ENCODE measurements around the gene OSCP1. TPM values are rescaled to one million over a fixed set of nuclear protein-coding genes. Genes with fewer than 3 reads are reported as not detected.

OSCP1 gene
- total and polyA plus RNA-seq, 8 donors = 9.3 to 23.4 (median 14.5) TPM

GRCh38 chr1:36440646-36441045 is 9.6 kb downstream of the OSCP1 start:
- no peaks in the 10 kb centered on the region for H3K9me3 ChIP-seq
- H3K36me3 ChIP-seq = no peaks in the 10 kb centered on the region
- H3K4me3 ChIP-seq = no peak overlapping the region
- ATAC-seq (peak; percentile 15), DNase-seq (no peak)
- no peaks in the 10 kb centered on the region for H3K27me3 ChIP-seq
- H3K4me1 ChIP-seq = peaks cover 0 to 3% of the 10 kb centered on the region in 2 donors
- peak overlapping the region in 1 of 2 donors; percentile 19 for H3K27ac ChIP-seq
- intact Hi-C loops (cut with DNase I) = no loop called here
- TF ChIP-seq, protein P1, sequence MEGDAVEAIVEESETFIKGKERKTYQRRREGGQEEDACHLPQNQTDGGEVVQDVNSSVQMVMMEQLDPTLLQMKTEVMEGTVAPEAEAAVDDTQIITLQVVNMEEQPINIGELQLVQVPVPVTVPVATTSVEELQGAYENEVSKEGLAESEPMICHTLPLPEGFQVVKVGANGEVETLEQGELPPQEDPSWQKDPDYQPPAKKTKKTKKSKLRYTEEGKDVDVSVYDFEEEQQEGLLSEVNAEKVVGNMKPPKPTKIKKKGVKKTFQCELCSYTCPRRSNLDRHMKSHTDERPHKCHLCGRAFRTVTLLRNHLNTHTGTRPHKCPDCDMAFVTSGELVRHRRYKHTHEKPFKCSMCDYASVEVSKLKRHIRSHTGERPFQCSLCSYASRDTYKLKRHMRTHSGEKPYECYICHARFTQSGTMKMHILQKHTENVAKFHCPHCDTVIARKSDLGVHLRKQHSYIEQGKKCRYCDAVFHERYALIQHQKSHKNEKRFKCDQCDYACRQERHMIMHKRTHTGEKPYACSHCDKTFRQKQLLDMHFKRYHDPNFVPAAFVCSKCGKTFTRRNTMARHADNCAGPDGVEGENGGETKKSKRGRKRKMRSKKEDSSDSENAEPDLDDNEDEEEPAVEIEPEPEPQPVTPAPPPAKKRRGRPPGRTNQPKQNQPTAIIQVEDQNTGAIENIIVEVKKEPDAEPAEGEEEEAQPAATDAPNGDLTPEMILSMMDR (IDR thresholded peaks at IDR 0.05) = no peak

GRCh38 chr1:36440044-36440443 is 10.2 kb downstream of the OSCP1 start:
- peak; percentile 74 for ATAC-seq
- Histone ChIP-seq H3K36me3 (no peaks in the 10 kb centered on the region), H3K27ac (peak overlapping the region in 1 of 2 donors; percentile 19)

GRCh38 chr1:36438715-36439114 is 11.5 kb downstream of the OSCP1 start:
- H3K27me3 ChIP-seq = no peaks in the 10 kb centered on the region
- H3K36me3 ChIP-seq = no peaks in the 10 kb centered on the region
- no peak overlapping the region for H3K4me3 ChIP-seq
- H3K4me1 ChIP-seq = peaks cover under 1 to 3% of the 10 kb centered on the region in 2 donors
- intact Hi-C loops (cut with DNase I) = no loop called here
- no peak for ATAC-seq
- TF ChIP-seq, protein P1 (IDR thresholded peaks at IDR 0.05) = no peak
- DNase-seq = no peak
- no peak overlapping the region for H3K27ac ChIP-seq
- H3K9me3 ChIP-seq = no peaks in the 10 kb centered on the region

More at GRCh38 chr1:36440044-36440443, 10.2 kb downstream of the OSCP1 start:
- Histone ChIP-seq H3K27me3 (no peaks in the 10 kb centered on the region), H3K9me3 (no peaks in the 10 kb centered on the region), H3K4me1 (peaks cover 0 to 3% of the 10 kb centered on the region in 2 donors), H3K4me3 (no peak overlapping the region)
- intact Hi-C loops (cut with DNase I) = no loop called here
- TF ChIP-seq, protein P1 (IDR thresholded peaks at IDR 0.05) = no peak
- no peak for DNase-seq

GRCh38 chr1:36436821-36437220 is 13.4 kb downstream of the OSCP1 start:
- peaks cover 0 to 14% of the 10 kb centered on the region in 2 donors for H3K4me1 ChIP-seq
- intact Hi-C loops (cut with DNase I) = no loop called here
- TF ChIP-seq, protein P1 (IDR thresholded peaks at IDR 0.05) = no peak
- DNase-seq = no peak
- H3K27me3 ChIP-seq = no peaks in the 10 kb centered on the region
- H3K36me3 ChIP-seq = no peaks in the 10 kb centered on the region
- ATAC-seq = no peak
- H3K9me3 ChIP-seq = no peaks in the 10 kb centered on the region
- no peak overlapping the region for H3K27ac ChIP-seq
- H3K4me3 ChIP-seq = no peak overlapping the region

- H3K36me3 ChIP-seq = no peaks in the 10 kb centered on the region
- H3K27ac ChIP-seq = peak overlapping the region in 1 of 2 donors; percentile 23
- peak; percentile 35 for ATAC-seq
- no peaks in the 10 kb centered on the region for H3K27me3 ChIP-seq
- H3K4me1 ChIP-seq = peaks cover 0 to 14% of the 10 kb centered on the region in 2 donors
- no peak for DNase-seq
- H3K9me3 ChIP-seq = no peaks in the 10 kb centered on the region
- intact Hi-C loops (cut with DNase I) = no loop called here
- TF ChIP-seq, protein P1 (IDR thresholded peaks at IDR 0.05) = no peak
- no peak overlapping the region for H3K4me3 ChIP-seq
Observed at GRCh38 chr1:36433102-36433501, 17.1 kb downstream of the OSCP1 start.
